K562 (cell line): Measurements from ENCODE around the gene MAPKAPK3. TPM values are rescaled to one million over a fixed set of nuclear protein-coding genes. Genes with fewer than 3 reads are reported as not detected.

Source experiments
- ATAC-seq: fragments of 200-7000 bp; cut with Tn5 transposase; 3 replicates; pipeline ENCODE4 v1.9.1; 2020; ENCODE audit warnings: moderate library complexity
- BruUV-seq: library from RNA; stranded (reverse); fragments of 400-500 nt; replicated peaks from 2 replicates; lab custom pipeline; 2021; lab: Mats Ljungman, UMichigan
- CTCF ChIA-PET: fragments of 300-600 bp; formaldehyde crosslinking; extraction: SDS; loops from one replicate; lab custom pipeline; 2021; ENCODE audit warnings: low intra/inter-chr PET ratio; lab: Yijun Ruan, JAX
- POLR2A ChIA-PET: fragments of 300-600, 350-650 bp; sonication (Branson Sonifier 250); formaldehyde crosslinking; extraction: SDS; loops from one replicate; lab custom pipeline; 2021; ENCODE audit warnings: antibody characterized with exemption, inconsistent platforms; lab: Yijun Ruan, JAX
- DNase-seq, 4 experiments: peaks; one replicate each; pipeline versions ENCODE4 v3.0.0 to v3.0.0-alpha.2; 2011 to 2018; ENCODE audit warnings: low spot score in 3 of 4, mixed read lengths in 3 of 4; ENCODE audit errors: extremely low read depth in 1 of 4
- FAIRE-seq: peaks from 2 replicates; lab custom pipeline; 2011; peaks lifted over from hg19 to GRCh38; lab: Jason Lieb, UNC
- H2AFZ ChIP-seq: 2 replicates; pipeline ENCODE4 v1.6.0; 2011; ENCODE audit warnings: low read depth, low read length, control low read depth, inconsistent platforms
- H3K27ac ChIP-seq: fragments of 200-600 bp; 3 replicates; pipeline ENCODE4 v1.8.0; 2011; ENCODE audit warnings: low read depth, mild to moderate bottlenecking, control low read depth, inconsistent platforms, low read length, moderate library complexity, mixed read lengths; ENCODE audit errors: extremely low read depth
- H3K27me3 ChIP-seq, 2 experiments: fragments of 300-600 bp in 1 of 2; 2 replicates in 1 of 2; 3 replicates in 1 of 2; pipeline versions ENCODE4 v1.6.0 to v1.8.0; 2011; ENCODE audit warnings: inconsistent platforms in 2 of 2, low read length in 2 of 2, mild to moderate bottlenecking in 1 of 2, mixed read lengths in 1 of 2, moderate library complexity in 1 of 2; ENCODE audit not compliant: control insufficient read depth in 2 of 2, insufficient read depth in 2 of 2
- H3K36me3 ChIP-seq: fragments of 300-600 bp; 3 replicates; pipeline ENCODE4 v1.8.0; 2011; ENCODE audit warnings: mild to moderate bottlenecking, low read length, inconsistent platforms; ENCODE audit not compliant: control insufficient read depth, insufficient read depth
- H3K4me1 ChIP-seq, 2 experiments: fragments of 200-600 bp in 1 of 2; replicated peaks in 1 of 2; 2 replicates in 1 of 2; 3 replicates in 1 of 2; pipeline versions ENCODE4 v1.5.1 to v1.8.0; 2011; ENCODE audit warnings: inconsistent platforms in 2 of 2, low read length in 2 of 2, mild to moderate bottlenecking in 1 of 2, mixed read lengths in 1 of 2, moderate library complexity in 1 of 2; ENCODE audit not compliant: control insufficient read depth in 2 of 2, insufficient read depth in 2 of 2
- H3K4me2 ChIP-seq: 2 replicates; pipeline ENCODE4 v1.6.1; 2011; ENCODE audit warnings: low read length, control low read depth, inconsistent platforms, mixed read lengths; ENCODE audit not compliant: insufficient read depth
- H3K4me3 ChIP-seq: fragments of 200-600 bp; sonication (generic), shearing (Covaris generic); 2 replicates; pipeline ENCODE4 v1.5.1; 2016; ENCODE audit warnings: control low read depth, inconsistent platforms
- H3K79me2 ChIP-seq: fragments of 200-600 bp; 3 replicates; pipeline ENCODE4 v1.8.0; 2011; ENCODE audit warnings: low read length, inconsistent platforms; ENCODE audit not compliant: control insufficient read depth, insufficient read depth
- H3K9ac ChIP-seq, 2 experiments: 2 replicates each; pipeline versions ENCODE4 v1.6.0 to v1.6.1; 2011; ENCODE audit warnings: low read depth in 2 of 2, low read length in 2 of 2, control low read depth in 1 of 2, inconsistent platforms in 1 of 2, mild to moderate bottlenecking in 1 of 2, mixed read lengths in 1 of 2; ENCODE audit not compliant: insufficient read depth in 1 of 2
- H3K9me1 ChIP-seq: one replicate; pipeline ENCODE4 v1.6.0; 2011; ENCODE audit warnings: inconsistent platforms, mild to moderate bottlenecking, low read length, moderate library complexity; ENCODE audit not compliant: control insufficient read depth, insufficient read depth
- H3K9me3 ChIP-seq: replicated peaks from 2 replicates; pipeline ENCODE4 v1.5.1; 2011; ENCODE audit warnings: low read depth, low read length, inconsistent platforms; ENCODE audit not compliant: control insufficient read depth, insufficient read depth
- H4K20me1 ChIP-seq: replicated peaks from 2 replicates; pipeline ENCODE4 v1.6.1; 2011; ENCODE audit warnings: low read length, inconsistent platforms, mixed read lengths; ENCODE audit not compliant: control insufficient read depth, insufficient read depth
- CBFA2T3 ChIP-seq: fragments of 450-650 bp; IDR thresholded peaks from 2 replicates; pipeline ENCODE4 v1.6.1; 2017
- L3MBTL2 ChIP-seq: fragments of 450-650 bp; IDR thresholded peaks from 2 replicates; pipeline ENCODE4 v1.6.1; 2016; ENCODE audit warnings: mild to moderate bottlenecking, moderate library complexity
- MBD2 ChIP-seq: sonication (generic); IDR thresholded peaks from 2 replicates; pipeline ENCODE4 v1.6.1; 2016; ENCODE audit warnings: low read depth, borderline replicate concordance
- MLX ChIP-seq, 2 experiments: fragments of 450-650 bp in 1 of 2; sonication (generic) in 1 of 2; formaldehyde crosslinking; conservative IDR thresholded peaks; 2 replicates each; pipeline versions ENCODE4 v1.4.0 to v1.8.1; 2020 to 2022; ENCODE audit warnings: mild to moderate bottlenecking in 1 of 2, missing genetic modification reagents in 1 of 2
- NFRKB ChIP-seq: fragments of 450-650 bp; IDR thresholded peaks from 2 replicates; pipeline ENCODE4 v1.6.1; 2016; ENCODE audit warnings: low read depth
- POLR2AphosphoS2 ChIP-seq: IDR thresholded peaks from 2 replicates; pipeline ENCODE4 v1.6.1; 2012; ENCODE audit warnings: low read length, improper control_type of control experiment
- RAD21 ChIP-seq, 2 experiments: fragments of 250-450 bp in 1 of 2; fragments of 450-650 bp in 1 of 2; sonication (Bioruptor Pico) in 1 of 2; formaldehyde crosslinking in 1 of 2; IDR thresholded peaks in 1 of 2; conservative IDR thresholded peaks in 1 of 2; 2 replicates each; pipeline versions ENCODE4 v1.4.0 to v1.8.0; 2020 to 2022; ENCODE audit warnings: mild to moderate bottlenecking in 2 of 2, moderate library complexity in 1 of 2
- RBM14 ChIP-seq: fragments of 200-400 bp; formaldehyde crosslinking; IDR thresholded peaks from 2 replicates; pipeline ENCODE4 v1.6.1; 2018; ENCODE audit warnings: low read depth, mild to moderate bottlenecking, low read length, moderate library complexity, borderline replicate concordance; ENCODE audit not compliant: insufficient read depth
- ZNF121 ChIP-seq: sonication (generic); formaldehyde crosslinking; conservative IDR thresholded peaks from 2 replicates; pipeline ENCODE4 v1.8.0; 2022; ENCODE audit warnings: missing genetic modification reagents
- WGBS: fragments of 100-300 bp; shearing (Covaris generic); methylation state at CpG from one replicate; pipeline ENCODE4 v1.1.6; 2016; ENCODE audit warnings: low coverage, mixed read lengths; ENCODE audit not compliant: insufficient coverage; ENCODE audit errors: missing lambda C conversion rate; 5-methylcytosine and 5-hydroxymethylcytosine counted together
- in situ Hi-C: fragments of 300-500 bp; cut with MboI; formaldehyde crosslinking; loops from 4 replicates; pipeline ENCODE4 v1.15.0; 2018; ENCODE audit warnings: inconsistent platforms, mixed read lengths
- intact Hi-C: fragments of 100-400 bp; cut with micrococcal nuclease; formaldehyde crosslinking; loops from 2 replicates; pipeline ENCODE4 v1.14.2; 2022
- polyA plus RNA-seq, 8 experiments: library from polyadenylated mRNA; depleted of rRNA in 4 of 8; stranded (reverse) in 5 of 8; unstranded in 3 of 8; fragments of >200 nt; fragmentation: Nextera tagmentation in 2 of 8; fragmentation: Illumina TruSeq in 1 of 8; extraction: Ambion mirVana in 2 of 8; extraction: Trizol in 1 of 8; gene quantifications; 2 replicates each; pipeline versions ENCODE4 v1.2.1 to v1.2.3, GENCODE V29; 2011 to 2014; ENCODE audit warnings: inconsistent platforms in 1 of 8, missing spikeins in 1 of 8
- total RNA-seq, 7 experiments: library from RNA; depleted of rRNA in 6 of 7; stranded (reverse); fragments of >200 nt in 6 of 7; fragmentation: Illumina TruSeq in 2 of 7; extraction: Trizol in 2 of 7; gene quantifications; 2 replicates each; pipeline versions ENCODE4 v1.2.1 to v1.2.3, GENCODE V29; 2011 to 2021; ENCODE audit warnings: low replicate concordance in 1 of 7

The MAPKAPK3 gene
- total and polyA plus RNA-seq, 9 of the 15 experiments (the other 6 are each of a cell fraction or from before 2014, with no cell fraction given) = 8.0 to 56.4 (median 41.2) TPM

GRCh38 chr3:50623840-50624474 lies 7.0 kb downstream of the MAPKAPK3 start:
- H3K9ac ChIP-seq = no peak overlapping the region; a peak in 1 of 4 replicates
- in situ Hi-C loops = no loop called here
- H3K36me3 ChIP-seq = peaks cover 59% of the 10 kb centered on the region; the same call in 2 of the 3 replicates
- no peak overlapping the region for H3K4me3 ChIP-seq
- H3K4me1 ChIP-seq = peaks cover 0 to 10% of the 10 kb centered on the region in 2 experiments; a peak in 3 of 5 replicates
- POLR2A ChIA-PET = interaction anchor here (0.6 to 2.2 kb wide), 2 partner anchors 8 to 159 kb away, joined by 3 to 9 read pairs; no protein-coding TSS in a partner anchor
- H3K79me2 ChIP-seq = peaks cover 31% of the 10 kb centered on the region
- no peak for DNase-seq
- intact Hi-C loops = no loop called here
- H3K9me1 ChIP-seq = no peaks in the 10 kb centered on the region
- FAIRE-seq = no peak
- BruUV-seq = no TSS peak
- H4K20me1 ChIP-seq = peaks cover 8% of the 10 kb centered on the region; the same call in 1 of the 2 replicates
- TF ChIP-seq RBM14 = no peak
- TF ChIP-seq ZNF121 (CRISPR knock-in tag) = no peak
- TF ChIP-seq MBD2 = no peak
- TF ChIP-seq MLX (CRISPR knock-in tag; conservative IDR thresholded peaks at IDR 0.05) = no peak
- TF ChIP-seq NFRKB = no peak
- no peak for TF ChIP-seq CBFA2T3
- TF ChIP-seq L3MBTL2 = no peak
- no peak for TF ChIP-seq RAD21 (CRISPR knock-in tag; conservative IDR thresholded peaks at IDR 0.05 in 1 of 2, IDR thresholded peaks at IDR 0.05 in 1 of 2)
- no peak for TF ChIP-seq POLR2AphosphoS2
- H2AFZ ChIP-seq = no peak overlapping the region
- no peak for ATAC-seq
- H3K9me3 ChIP-seq = no peaks in the 10 kb centered on the region
- H3K4me2 ChIP-seq = no peak overlapping the region
- H3K27ac ChIP-seq = no peak overlapping the region
- CTCF ChIA-PET = no interaction called here
- 92% methylated on average over 2 of the region's 6 CpGs for WGBS
- no peaks in the 10 kb centered on the region for H3K27me3 ChIP-seq
